HEK293T (cell line): ENCODE data around the gene ZACN.

Experiments
- FOXM1 ChIP-seq: fragments of 450-650 bp; IDR thresholded peaks from 2 replicates; pipeline ENCODE4 v1.6.1; 2017; ENCODE audit warnings: mild to moderate bottlenecking, borderline replicate concordance
- LEF1 ChIP-seq: fragments of 450-650 bp; IDR thresholded peaks from 2 replicates; pipeline ENCODE4 v1.6.1; 2017; ENCODE audit warnings: mild to moderate bottlenecking, borderline replicate concordance
- TARDBP ChIP-seq: fragments of 450-650 bp; IDR thresholded peaks from 2 replicates; pipeline ENCODE4 v1.6.1; 2016

DNA sequence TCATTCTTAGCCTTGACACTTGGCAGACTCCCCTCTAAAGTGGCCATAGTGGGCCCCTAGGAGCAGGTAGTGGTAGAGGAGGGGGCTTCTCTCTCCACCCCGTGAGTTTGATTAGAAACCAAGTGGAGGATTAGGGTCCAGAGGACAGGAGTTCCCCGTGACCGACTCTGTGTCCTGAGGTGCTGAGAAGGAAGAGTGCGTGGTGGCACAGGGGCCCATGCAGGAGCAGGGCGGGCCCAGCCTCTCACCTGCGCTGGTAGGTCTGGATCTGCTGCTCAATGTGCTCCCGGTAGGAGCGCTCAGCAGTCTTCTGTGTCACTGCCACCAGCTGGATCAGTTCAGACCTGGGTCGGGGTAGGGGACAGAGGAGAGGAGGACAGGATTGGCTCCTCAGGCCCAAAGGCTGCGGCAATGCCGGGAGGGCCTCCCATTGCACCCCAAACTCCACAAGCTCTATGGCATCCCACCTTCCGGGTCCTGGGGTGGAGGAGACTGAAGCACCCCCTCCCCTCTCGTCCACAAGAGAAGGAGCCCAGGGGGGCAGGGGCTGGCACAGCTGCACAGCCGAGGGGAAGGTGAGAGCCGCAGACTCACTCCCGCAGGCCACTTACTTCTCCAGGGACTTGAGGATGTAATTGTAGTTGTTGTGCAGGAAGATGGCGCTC, 6.2 kb downstream of the ZACN start:
- TF ChIP-seq FOXM1 (no peak), TARDBP (no peak), LEF1 (no peak)
